HEK293 (cell line): Measurements from ENCODE around the gene IRF3.

ENCODE experiments used
- CTCF ChIA-PET: fragments of 350-600 bp; formaldehyde crosslinking; extraction: SDS; loops from one replicate; lab custom pipeline; 2021; ENCODE audit warnings: antibody characterized with exemption; lab: Yijun Ruan, JAX
- POLR2A ChIA-PET: fragments of 300-600 bp; formaldehyde crosslinking; extraction: SDS; loops from one replicate; lab custom pipeline; 2020; ENCODE audit warnings: antibody characterized with exemption, inconsistent platforms; lab: Yijun Ruan, JAX
- H3K27ac ChIP-seq: fragments of 200-500 bp; sonication (Bioruptor generic); 2 replicates; pipeline ENCODE4 v1.5.1; 2014; ENCODE audit warnings: low read depth, low read length, control low read depth, inconsistent platforms; ENCODE audit errors: extremely low read depth
- H3K36me3 ChIP-seq, 2 experiments: fragments of 200-500 bp in 1 of 2; sonication (Bioruptor generic) in 1 of 2; 1 replicate in 1 of 2; 2 replicates in 1 of 2; pipeline ENCODE4 v1.5.1; 2014 to 2017; ENCODE audit warnings: inconsistent platforms in 2 of 2, low read length in 2 of 2; ENCODE audit not compliant: control insufficient read depth in 2 of 2, insufficient read depth in 1 of 2
- H3K4me1 ChIP-seq: fragments of 200-500 bp; sonication (Bioruptor generic); 2 replicates; pipeline ENCODE4 v1.5.1; 2014; ENCODE audit warnings: mild to moderate bottlenecking, low read length, inconsistent platforms; ENCODE audit not compliant: control insufficient read depth, insufficient read depth
- H3K4me3 ChIP-seq: 2 replicates; pipeline ENCODE4 v1.5.1; 2011; ENCODE audit warnings: low read depth, mild to moderate bottlenecking, control low read depth, low read length, moderate library complexity
- H3K9me3 ChIP-seq: fragments of 200-500 bp; sonication (Bioruptor generic); 2 replicates; pipeline ENCODE4 v1.5.1; 2014; ENCODE audit warnings: low read depth, low read length, inconsistent platforms; ENCODE audit not compliant: control insufficient read depth, insufficient read depth
- BCL11A ChIP-seq: fragments of 450-650 bp; formaldehyde crosslinking; IDR thresholded peaks from 2 replicates; pipeline ENCODE4 v1.5.1; 2016; ENCODE audit warnings: low read depth, missing biosample characterization, missing genetic modification characterization
- KLF1 ChIP-seq: fragments of 450-650 bp; formaldehyde crosslinking; IDR thresholded peaks from 2 replicates; pipeline ENCODE4 v1.5.1; 2016; ENCODE audit warnings: missing biosample characterization, missing genetic modification characterization
- KLF16 ChIP-seq: fragments of 450-650 bp; formaldehyde crosslinking; IDR thresholded peaks from 2 replicates; pipeline ENCODE4 v1.5.1; 2017; ENCODE audit warnings: missing biosample characterization, missing genetic modification characterization
- OSR2 ChIP-seq: fragments of 450-650 bp; formaldehyde crosslinking; IDR thresholded peaks from 2 replicates; pipeline ENCODE4 v1.5.1; 2016; ENCODE audit warnings: missing biosample characterization, missing genetic modification characterization
- ZBTB20 ChIP-seq: fragments of 450-650 bp; formaldehyde crosslinking; IDR thresholded peaks from 2 replicates; pipeline ENCODE4 v1.5.1; 2016; ENCODE audit warnings: missing biosample characterization, missing genetic modification characterization
- ZFHX2 ChIP-seq: fragments of 450-650 bp; formaldehyde crosslinking; conservative IDR thresholded peaks from 2 replicates; pipeline ENCODE4 v1.5.1; 2016; ENCODE audit warnings: missing biosample characterization, missing genetic modification characterization
- ZFP41 ChIP-seq: fragments of 450-650 bp; formaldehyde crosslinking; IDR thresholded peaks from 2 replicates; pipeline ENCODE4 v1.5.1; 2016; ENCODE audit warnings: missing biosample characterization, missing genetic modification characterization, borderline replicate concordance
- ZNF114 ChIP-seq: fragments of 450-650 bp; formaldehyde crosslinking; IDR thresholded peaks from 2 replicates; pipeline ENCODE4 v1.5.0; 2017; ENCODE audit warnings: missing biosample characterization, missing genetic modification characterization
- ZNF132 ChIP-seq: fragments of 450-650 bp; formaldehyde crosslinking; IDR thresholded peaks from 2 replicates; pipeline ENCODE4 v1.5.1; 2017; ENCODE audit warnings: missing biosample characterization, missing genetic modification characterization, borderline replicate concordance
- ZNF140 ChIP-seq: fragments of 450-650 bp; formaldehyde crosslinking; IDR thresholded peaks from 2 replicates; pipeline ENCODE4 v1.5.1; 2016; ENCODE audit warnings: missing biosample characterization, missing genetic modification characterization
- ZNF157 ChIP-seq: fragments of 450-650 bp; formaldehyde crosslinking; IDR thresholded peaks from 2 replicates; pipeline ENCODE4 v1.5.1; 2016; ENCODE audit warnings: missing biosample characterization, missing genetic modification characterization
- ZNF214 ChIP-seq: fragments of 450-650 bp; formaldehyde crosslinking; IDR thresholded peaks from 2 replicates; pipeline ENCODE4 v1.5.1; 2017; ENCODE audit warnings: missing biosample characterization, mild to moderate bottlenecking, missing genetic modification characterization, borderline replicate concordance
- ZNF24 ChIP-seq: fragments of 450-650 bp; formaldehyde crosslinking; IDR thresholded peaks from 2 replicates; pipeline ENCODE4 v1.5.1; 2016; ENCODE audit warnings: missing biosample characterization, missing genetic modification characterization
- ZNF350 ChIP-seq: fragments of 450-650 bp; formaldehyde crosslinking; IDR thresholded peaks from 2 replicates; pipeline ENCODE4 v1.5.0; 2017; ENCODE audit warnings: missing biosample characterization, mild to moderate bottlenecking, missing genetic modification characterization
- ZNF354C ChIP-seq: fragments of 450-650 bp; formaldehyde crosslinking; IDR thresholded peaks from 2 replicates; pipeline ENCODE4 v1.5.1; 2016; ENCODE audit warnings: missing biosample characterization, missing genetic modification characterization, low read depth, borderline replicate concordance
- ZNF394 ChIP-seq: fragments of 450-650 bp; formaldehyde crosslinking; IDR thresholded peaks from 2 replicates; pipeline ENCODE4 v1.5.1; 2016; ENCODE audit warnings: missing biosample characterization, missing genetic modification characterization, mild to moderate bottlenecking, moderate library complexity, borderline replicate concordance
- ZNF521 ChIP-seq: fragments of 450-650 bp; formaldehyde crosslinking; IDR thresholded peaks from 2 replicates; pipeline ENCODE4 v1.5.1; 2017; ENCODE audit warnings: missing biosample characterization, mild to moderate bottlenecking, missing genetic modification characterization
- ZNF529 ChIP-seq: fragments of 450-650 bp; formaldehyde crosslinking; IDR thresholded peaks from 2 replicates; pipeline ENCODE4 v1.5.1; 2017; ENCODE audit warnings: missing genetic modification characterization, missing biosample characterization; ENCODE audit not compliant: insufficient replicate concordance
- ZNF561 ChIP-seq: fragments of 450-650 bp; IDR thresholded peaks from 2 replicates; pipeline ENCODE4 v1.5.1; 2018; ENCODE audit warnings: missing biosample characterization, missing genetic modification characterization, borderline replicate concordance
- ZNF600 ChIP-seq: fragments of 450-650 bp; formaldehyde crosslinking; IDR thresholded peaks from 2 replicates; pipeline ENCODE4 v1.5.1; 2016; ENCODE audit warnings: missing biosample characterization, missing genetic modification characterization
- ZNF629 ChIP-seq: fragments of 450-650 bp; formaldehyde crosslinking; IDR thresholded peaks from 2 replicates; pipeline ENCODE4 v1.5.1; 2017; ENCODE audit warnings: missing biosample characterization, missing genetic modification characterization
- ZNF76 ChIP-seq: fragments of 450-650 bp; formaldehyde crosslinking; IDR thresholded peaks from 2 replicates; pipeline ENCODE4; 2016; ENCODE audit warnings: low read depth, missing biosample characterization, missing genetic modification characterization, borderline replicate concordance
- ZNF777 ChIP-seq: fragments of 450-650 bp; formaldehyde crosslinking; IDR thresholded peaks from 2 replicates; pipeline ENCODE4 v1.5.1; 2017; ENCODE audit warnings: missing biosample characterization, missing genetic modification characterization, borderline replicate concordance
- ZNF791 ChIP-seq: fragments of 450-650 bp; formaldehyde crosslinking; IDR thresholded peaks from 2 replicates; pipeline ENCODE4 v1.5.1; 2016; ENCODE audit warnings: missing biosample characterization, missing genetic modification characterization
- ZNF830 ChIP-seq: fragments of 450-650 bp; IDR thresholded peaks from 2 replicates; pipeline ENCODE4 v1.5.0; 2018; ENCODE audit warnings: missing biosample characterization, missing genetic modification characterization, low read depth, mild to moderate bottlenecking, moderate library complexity
- ZNF837 ChIP-seq: fragments of 450-650 bp; formaldehyde crosslinking; IDR thresholded peaks from 2 replicates; pipeline ENCODE4 v1.5.1; 2016; ENCODE audit warnings: missing biosample characterization, missing genetic modification characterization
- ZNF843 ChIP-seq: fragments of 450-650 bp; formaldehyde crosslinking; IDR thresholded peaks from 2 replicates; pipeline ENCODE4 v1.5.1; 2016; ENCODE audit warnings: missing biosample characterization, missing genetic modification characterization
- ZSCAN16 ChIP-seq: fragments of 450-650 bp; formaldehyde crosslinking; IDR thresholded peaks from 2 replicates; pipeline ENCODE4 v1.5.1; 2016; ENCODE audit warnings: missing biosample characterization, missing genetic modification characterization
- TF ChIP-seq, protein P1 (sequence below): fragments of 450-650 bp; formaldehyde crosslinking; IDR thresholded peaks from 2 replicates; pipeline ENCODE4 v1.5.1; 2016; ENCODE audit warnings: missing biosample characterization, missing genetic modification characterization
- TF ChIP-seq, protein P2 (sequence below): fragments of 450-650 bp; formaldehyde crosslinking; IDR thresholded peaks from 2 replicates; pipeline ENCODE4 v1.5.1; 2016; ENCODE audit warnings: missing biosample characterization, missing genetic modification characterization
- TF ChIP-seq, protein P3 (sequence below): fragments of 450-650 bp; formaldehyde crosslinking; IDR thresholded peaks from 2 replicates; pipeline ENCODE4 v1.5.1; 2016; ENCODE audit warnings: missing biosample characterization, missing genetic modification characterization
- TF ChIP-seq, protein P4 (sequence below): fragments of 450-650 bp; formaldehyde crosslinking; IDR thresholded peaks from 2 replicates; pipeline ENCODE4 v1.5.1; 2016; ENCODE audit warnings: missing biosample characterization, missing genetic modification characterization

Gene IRF3

DNA sequence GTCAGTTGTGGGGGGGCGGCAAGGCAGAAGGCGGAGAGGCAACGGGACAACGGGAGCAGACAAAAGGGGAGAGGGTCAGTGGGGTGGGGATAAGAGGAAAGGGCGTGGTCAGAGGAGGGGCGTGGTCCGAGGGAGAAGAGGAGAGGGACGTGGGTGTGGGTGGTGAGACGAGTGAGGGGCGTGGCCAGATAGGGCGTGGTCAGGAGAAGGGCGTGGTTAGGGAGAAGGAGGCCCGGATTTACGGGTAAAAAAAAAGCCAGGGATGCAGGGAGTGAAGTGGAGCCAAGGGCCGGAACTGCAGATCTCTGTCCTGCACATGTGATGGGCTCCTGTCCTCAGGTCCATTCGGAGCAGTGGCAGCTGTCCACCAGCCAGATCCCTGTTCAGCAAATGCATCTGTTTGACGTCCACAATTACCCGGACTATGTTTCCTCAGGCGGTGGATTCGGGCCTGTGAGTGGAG is 46.8 kb upstream of the IRF3 start:
- no peaks in the 10 kb centered on the region for H3K9me3 ChIP-seq
- H3K4me3 ChIP-seq = no peak overlapping the region
- no peaks in the 10 kb centered on the region for H3K4me1 ChIP-seq
- H3K27ac ChIP-seq = no peak overlapping the region
- H3K36me3 ChIP-seq = no peaks in the 10 kb centered on the region
- CTCF ChIA-PET = interaction anchor here (0.6 kb wide), 1 partner anchor 34 kb away, joined by 3 read pairs; no protein-coding TSS in a partner anchor
- POLR2A ChIA-PET = interaction anchor here (0.6 kb wide), 1 partner anchor 1331 kb away, joined by 3 read pairs; no protein-coding TSS in a partner anchor
- no peak for TF ChIP-seq ZSCAN16 (tag by site-specific recombination)
- TF ChIP-seq ZNF837 = no peak
- no peak for TF ChIP-seq ZNF140 (tag by site-specific recombination)
- TF ChIP-seq KLF16 = peak; percentile 69
- TF ChIP-seq ZNF843 (tag by site-specific recombination) = no peak
- no peak for TF ChIP-seq ZBTB20 (tag by site-specific recombination)
- no peak for TF ChIP-seq ZNF157 (tag by site-specific recombination)
- no peak for TF ChIP-seq ZNF24
- TF ChIP-seq OSR2 (tag by site-specific recombination) = no peak
- no peak for TF ChIP-seq ZNF561 (tag by site-specific recombination)
- TF ChIP-seq, protein P1, sequence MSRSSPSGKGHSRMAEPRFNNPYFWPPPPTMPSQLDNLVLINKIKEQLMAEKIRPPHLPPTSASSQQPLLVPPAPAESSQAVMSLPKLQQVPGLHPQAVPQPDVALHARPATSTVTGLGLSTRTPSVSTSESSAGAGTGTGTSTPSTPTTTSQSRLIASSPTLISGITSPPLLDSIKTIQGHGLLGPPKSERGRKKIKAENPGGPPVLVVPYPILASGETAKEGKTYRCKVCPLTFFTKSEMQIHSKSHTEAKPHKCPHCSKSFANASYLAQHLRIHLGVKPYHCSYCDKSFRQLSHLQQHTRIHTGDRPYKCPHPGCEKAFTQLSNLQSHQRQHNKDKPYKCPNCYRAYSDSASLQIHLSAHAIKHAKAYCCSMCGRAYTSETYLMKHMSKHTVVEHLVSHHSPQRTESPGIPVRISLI (tag by site-specific recombination) = peak; percentile 55; the same call in 1 of the 2 replicates
- TF ChIP-seq, protein P2, sequence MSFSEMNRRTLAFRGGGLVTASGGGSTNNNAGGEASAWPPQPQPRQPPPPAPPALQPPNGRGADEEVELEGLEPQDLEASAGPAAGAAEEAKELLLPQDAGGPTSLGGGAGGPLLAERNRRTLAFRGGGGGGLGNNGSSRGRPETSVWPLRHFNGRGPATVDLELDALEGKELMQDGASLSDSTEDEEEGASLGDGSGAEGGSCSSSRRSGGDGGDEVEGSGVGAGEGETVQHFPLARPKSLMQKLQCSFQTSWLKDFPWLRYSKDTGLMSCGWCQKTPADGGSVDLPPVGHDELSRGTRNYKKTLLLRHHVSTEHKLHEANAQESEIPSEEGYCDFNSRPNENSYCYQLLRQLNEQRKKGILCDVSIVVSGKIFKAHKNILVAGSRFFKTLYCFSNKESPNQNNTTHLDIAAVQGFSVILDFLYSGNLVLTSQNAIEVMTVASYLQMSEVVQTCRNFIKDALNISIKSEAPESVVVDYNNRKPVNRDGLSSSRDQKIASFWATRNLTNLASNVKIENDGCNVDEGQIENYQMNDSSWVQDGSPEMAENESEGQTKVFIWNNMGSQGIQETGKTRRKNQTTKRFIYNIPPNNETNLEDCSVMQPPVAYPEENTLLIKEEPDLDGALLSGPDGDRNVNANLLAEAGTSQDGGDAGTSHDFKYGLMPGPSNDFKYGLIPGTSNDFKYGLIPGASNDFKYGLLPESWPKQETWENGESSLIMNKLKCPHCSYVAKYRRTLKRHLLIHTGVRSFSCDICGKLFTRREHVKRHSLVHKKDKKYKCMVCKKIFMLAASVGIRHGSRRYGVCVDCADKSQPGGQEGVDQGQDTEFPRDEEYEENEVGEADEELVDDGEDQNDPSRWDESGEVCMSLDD (tag by site-specific recombination) = peak; percentile 53; the same call in 1 of the 2 replicates
- TF ChIP-seq, protein P3, sequence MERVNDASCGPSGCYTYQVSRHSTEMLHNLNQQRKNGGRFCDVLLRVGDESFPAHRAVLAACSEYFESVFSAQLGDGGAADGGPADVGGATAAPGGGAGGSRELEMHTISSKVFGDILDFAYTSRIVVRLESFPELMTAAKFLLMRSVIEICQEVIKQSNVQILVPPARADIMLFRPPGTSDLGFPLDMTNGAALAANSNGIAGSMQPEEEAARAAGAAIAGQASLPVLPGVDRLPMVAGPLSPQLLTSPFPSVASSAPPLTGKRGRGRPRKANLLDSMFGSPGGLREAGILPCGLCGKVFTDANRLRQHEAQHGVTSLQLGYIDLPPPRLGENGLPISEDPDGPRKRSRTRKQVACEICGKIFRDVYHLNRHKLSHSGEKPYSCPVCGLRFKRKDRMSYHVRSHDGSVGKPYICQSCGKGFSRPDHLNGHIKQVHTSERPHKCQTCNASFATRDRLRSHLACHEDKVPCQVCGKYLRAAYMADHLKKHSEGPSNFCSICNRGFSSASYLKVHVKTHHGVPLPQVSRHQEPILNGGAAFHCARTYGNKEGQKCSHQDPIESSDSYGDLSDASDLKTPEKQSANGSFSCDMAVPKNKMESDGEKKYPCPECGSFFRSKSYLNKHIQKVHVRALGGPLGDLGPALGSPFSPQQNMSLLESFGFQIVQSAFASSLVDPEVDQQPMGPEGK (tag by site-specific recombination) = peak; percentile 77
- TF ChIP-seq KLF1 (tag by site-specific recombination) = peak; percentile 100
- no peak for TF ChIP-seq ZNF114 (tag by site-specific recombination)
- TF ChIP-seq ZFHX2 = peak; percentile 88
- TF ChIP-seq ZNF529 = no peak
- TF ChIP-seq ZNF354C (tag by site-specific recombination) = no peak
- no peak for TF ChIP-seq ZNF777 (tag by site-specific recombination)
- no peak for TF ChIP-seq ZNF394 (tag by site-specific recombination)
- TF ChIP-seq ZNF76 = peak; percentile 38
- no peak for TF ChIP-seq ZNF830 (tag by site-specific recombination)
- peak; percentile 56; the same call in 1 of the 2 replicates for TF ChIP-seq BCL11A (tag by site-specific recombination)
- no peak for TF ChIP-seq ZNF132 (tag by site-specific recombination)
- no peak for TF ChIP-seq ZNF791 (tag by site-specific recombination)
- TF ChIP-seq ZFP41 (tag by site-specific recombination) = no peak
- peak; percentile 70; the same call in 1 of the 2 replicates for TF ChIP-seq ZNF600 (tag by site-specific recombination)
- TF ChIP-seq, protein P4, sequence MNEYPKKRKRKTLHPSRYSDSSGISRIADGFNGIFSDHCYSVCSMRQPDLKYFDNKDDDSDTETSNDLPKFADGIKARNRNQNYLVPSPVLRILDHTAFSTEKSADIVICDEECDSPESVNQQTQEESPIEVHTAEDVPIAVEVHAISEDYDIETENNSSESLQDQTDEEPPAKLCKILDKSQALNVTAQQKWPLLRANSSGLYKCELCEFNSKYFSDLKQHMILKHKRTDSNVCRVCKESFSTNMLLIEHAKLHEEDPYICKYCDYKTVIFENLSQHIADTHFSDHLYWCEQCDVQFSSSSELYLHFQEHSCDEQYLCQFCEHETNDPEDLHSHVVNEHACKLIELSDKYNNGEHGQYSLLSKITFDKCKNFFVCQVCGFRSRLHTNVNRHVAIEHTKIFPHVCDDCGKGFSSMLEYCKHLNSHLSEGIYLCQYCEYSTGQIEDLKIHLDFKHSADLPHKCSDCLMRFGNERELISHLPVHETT (tag by site-specific recombination) = no peak
- TF ChIP-seq ZNF521 (tag by site-specific recombination) = no peak
- no peak for TF ChIP-seq ZNF214 (tag by site-specific recombination)
- TF ChIP-seq ZNF629 (tag by site-specific recombination) = no peak
- TF ChIP-seq ZNF350 = peak; percentile 85; the same call in 1 of the 2 replicates
